Fibroblast of skin of right quadriceps (primary cell): ENCODE data around the gene CACNA2D2.

ENCODE experiments used
- DNase-seq: peaks from one replicate; pipeline ENCODE4 v3.0.0-alpha.2; 2013

CACNA2D2 gene

GRCh38 chr3:50364573-50365079 is 138.8 kb downstream of the CACNA2D2 start:
- DNase-seq = no peak

- no peak for DNase-seq
Measured at GRCh38 chr3:50359760-50360110, 143.7 kb downstream of the CACNA2D2 start.

- DNase-seq = peak; percentile 98
Measured at GRCh38 chr3:50358911-50359759, 144.3 kb downstream of the CACNA2D2 start, which contains the start of gene TMEM115. Gene TMEM115, minus strand, starts transcription at chr3:50359521. Its CDS starts 458 bp downstream, at chr3:50359063.

- no peak for DNase-seq
Measured at GRCh38 chr3:50358355-50358910, 145.0 kb downstream of the CACNA2D2 start.

GRCh38 chr3:50357481-50357880 is 146.0 kb downstream of the CACNA2D2 start:
- no peak for DNase-seq

GRCh38 chr3:50356553-50356952 is 146.9 kb downstream of the CACNA2D2 start:
- no peak for DNase-seq

- DNase-seq = no peak
Measured at GRCh38 chr3:50355829-50356552, 147.4 kb downstream of the CACNA2D2 start.

- no peak for DNase-seq
Measured at GRCh38 chr3:50354850-50355249, 148.6 kb downstream of the CACNA2D2 start.

- DNase-seq = no peak
Measured at GRCh38 chr3:50354186-50354764, 149.2 kb downstream of the CACNA2D2 start.

- no peak for DNase-seq
Measured at GRCh38 chr3:50353245-50354004, 150.0 kb downstream of the CACNA2D2 start.

- peak; percentile 29 for DNase-seq
Measured at GRCh38 chr3:50352781-50353180, 150.7 kb downstream of the CACNA2D2 start.

GRCh38 chr3:50351323-50351697 is 152.1 kb downstream of the CACNA2D2 start:
- no peak for DNase-seq

- peak; percentile 90 for DNase-seq
Measured at GRCh38 chr3:50350527-50351322, 152.7 kb downstream of the CACNA2D2 start, which contains the start of the genes CYB561D2 and NPRL2. Gene CYB561D2, plus strand, starts transcription at chr3:50350862. Its CDS starts 572 bp downstream, at chr3:50351434. Gene NPRL2, minus strand, starts transcription at chr3:50350775. Its CDS starts 123 bp downstream, at chr3:50350652.

GRCh38 chr3:50350213-50350526 is 153.3 kb downstream of the CACNA2D2 start:
- no peak for DNase-seq

GRCh38 chr3:50347187-50347813 is 156.1 kb downstream of the CACNA2D2 start:
- DNase-seq = peak; percentile 75

- peak; percentile 39 for DNase-seq
Measured at GRCh38 chr3:50345586-50346234, 157.7 kb downstream of the CACNA2D2 start, which contains the start of gene ZMYND10. Gene ZMYND10, minus strand, starts transcription at chr3:50345732. Its CDS starts 153 bp downstream, at chr3:50345579.

GRCh38 chr3:50345008-50345407 is 158.4 kb downstream of the CACNA2D2 start:
- no peak for DNase-seq

- no peak for DNase-seq
Measured at GRCh38 chr3:50342813-50343633, 160.4 kb downstream of the CACNA2D2 start.

- DNase-seq = no peak
Measured at GRCh38 chr3:50341996-50342650, 161.3 kb downstream of the CACNA2D2 start.
